Neural cell (in vitro differentiated cells): ENCODE measurements around the gene LDLRAD3. TPM values are rescaled to one million over a fixed set of nuclear protein-coding genes. Genes with fewer than 3 reads are reported as not detected.

Experiments used
- H2AFZ ChIP-seq: fragments of 200-600, 300-800 bp; sonication (generic), shearing (Covaris generic); 2 replicates; pipeline ENCODE4 v1.6.0; 2014; ENCODE audit warnings: low read depth, mild to moderate bottlenecking, antibody characterized with exemption, low read length, moderate library complexity
- H3F3A ChIP-seq: fragments of 200-600 bp; shearing (Covaris generic); 2 replicates; pipeline ENCODE4 v1.6.1; 2016; ENCODE audit warnings: mild to moderate bottlenecking, moderate library complexity, mixed read lengths, antibody characterized with exemption, low read length; ENCODE audit not compliant: insufficient read depth, poor library complexity, severe bottlenecking
- H3K27ac ChIP-seq: fragments of 200-600, 300-800 bp; sonication (generic), shearing (Covaris generic); 2 replicates; pipeline ENCODE4 v1.5.1; 2014; ENCODE audit warnings: mild to moderate bottlenecking, low read length, moderate library complexity
- H3K27me3 ChIP-seq: fragments of 300-800, 200-600 bp; sonication (generic), shearing (Covaris generic); 2 replicates; pipeline ENCODE4 v1.6.0; 2014; ENCODE audit warnings: mild to moderate bottlenecking, low read depth, low read length, moderate library complexity; ENCODE audit not compliant: insufficient read depth
- H3K36me3 ChIP-seq: fragments of 300-800, 200-600 bp; sonication (generic), shearing (Covaris generic); 2 replicates; pipeline ENCODE4 v1.5.1; 2014; ENCODE audit warnings: mild to moderate bottlenecking, antibody characterized with exemption, low read length, moderate library complexity; ENCODE audit not compliant: insufficient read depth
- H3K4me2 ChIP-seq: fragments of 300-800, 200-600 bp; sonication (generic), shearing (Covaris generic); 2 replicates; pipeline ENCODE4 v1.6.0; 2014; ENCODE audit warnings: mild to moderate bottlenecking, low read length
- H3K4me3 ChIP-seq: fragments of 300-800, 200-600 bp; sonication (generic), shearing (Covaris generic); 2 replicates; pipeline ENCODE4 v1.5.1; 2014; ENCODE audit warnings: mild to moderate bottlenecking, low read length, moderate library complexity
- H3K79me2 ChIP-seq: fragments of 200-600 bp; shearing (Covaris generic); replicated peaks from 2 replicates; pipeline ENCODE4 v1.6.0; 2014; ENCODE audit warnings: mild to moderate bottlenecking, low read length, moderate library complexity; ENCODE audit not compliant: insufficient read depth
- H3K9ac ChIP-seq: fragments of 300-800, 200-600 bp; sonication (generic), shearing (Covaris generic); 2 replicates; pipeline ENCODE4 v1.6.1; 2016; ENCODE audit warnings: mild to moderate bottlenecking, low read length, mixed read lengths
- H3K9me2 ChIP-seq: fragments of 200-600 bp; shearing (Covaris generic); 2 replicates; pipeline ENCODE4 v1.6.1; 2016; ENCODE audit warnings: mild to moderate bottlenecking, low read length, mixed read lengths; ENCODE audit not compliant: insufficient read depth
- H3K9me3 ChIP-seq: fragments of 200-600, 300-800 bp; sonication (generic), shearing (Covaris generic); 2 replicates; pipeline ENCODE4 v1.6.1; 2016; ENCODE audit warnings: mild to moderate bottlenecking, mixed run types, low read length, moderate library complexity, mixed read lengths
- H4K20me1 ChIP-seq: fragments of 200-600 bp; shearing (Covaris generic); 2 replicates; pipeline ENCODE4 v1.6.1; 2016; ENCODE audit warnings: mild to moderate bottlenecking, mixed run types; ENCODE audit not compliant: insufficient read depth
- CTCF ChIP-seq: fragments of 450-650 bp; IDR thresholded peaks from 2 replicates; pipeline ENCODE4 v1.5.1; 2014; ENCODE audit warnings: antibody characterized with exemption, mild to moderate bottlenecking, moderate library complexity; ENCODE audit not compliant: poor library complexity, severe bottlenecking
- EP300 ChIP-seq: fragments of 450-650 bp; conservative IDR thresholded peaks from 2 replicates; pipeline ENCODE4 v1.6.1; 2014; ENCODE audit warnings: antibody characterized with exemption, mild to moderate bottlenecking, moderate library complexity; ENCODE audit not compliant: poor library complexity, severe bottlenecking
- EZH2 ChIP-seq: fragments of 200-600, 300-800 bp; shearing (Covaris generic), sonication (generic); IDR thresholded peaks from 2 replicates; pipeline ENCODE4 v1.6.1; 2014; ENCODE audit warnings: antibody characterized with exemption, low read length, borderline replicate concordance, mild to moderate bottlenecking; ENCODE audit not compliant: insufficient read depth, poor library complexity, severe bottlenecking
- MXI1 ChIP-seq: fragments of 450-650 bp; conservative IDR thresholded peaks from 2 replicates; pipeline ENCODE4 v1.6.1; 2014; ENCODE audit warnings: antibody characterized with exemption, mild to moderate bottlenecking; ENCODE audit not compliant: poor library complexity, severe bottlenecking
- POLR2AphosphoS5 ChIP-seq: IDR thresholded peaks from 2 replicates; pipeline ENCODE4 v1.6.1; 2012
- RAD21 ChIP-seq: fragments of 450-650 bp; conservative IDR thresholded peaks from 2 replicates; pipeline ENCODE4 v1.6.1; 2014; ENCODE audit warnings: antibody characterized with exemption, mild to moderate bottlenecking, moderate library complexity
- REST ChIP-seq: IDR thresholded peaks from 2 replicates; pipeline ENCODE4 v1.6.1; 2012; ENCODE audit warnings: borderline replicate concordance
- SMC3 ChIP-seq: fragments of 450-650 bp; conservative IDR thresholded peaks from 2 replicates; pipeline ENCODE4 v1.6.1; 2014; ENCODE audit warnings: antibody characterized with exemption, mild to moderate bottlenecking, moderate library complexity; ENCODE audit not compliant: poor library complexity
- TAF1 ChIP-seq: IDR thresholded peaks from 2 replicates; pipeline ENCODE4 v1.6.1; 2012; ENCODE audit warnings: low read depth
- polyA plus RNA-seq: library from polyadenylated mRNA; depleted of rRNA; stranded (reverse); fragments of >200 nt; gene quantifications from 2 replicates; pipeline ENCODE4 v1.2.3, GENCODE V29; 2014

The LDLRAD3 gene
- polyA plus RNA-seq, 1 donor from 2014 or later = 3.5 TPM

GRCh38 chr11:35932681-35933319 is 11.1 kb upstream of the LDLRAD3 start:
- no peak overlapping the region for H3K4me2 ChIP-seq
- H3F3A ChIP-seq = no peaks in the 10 kb centered on the region
- no peaks in the 10 kb centered on the region for H3K9me2 ChIP-seq

GRCh38 chr11:35933320-35933871 is 10.5 kb upstream of the LDLRAD3 start:
- H3K27me3 ChIP-seq = no peaks in the 10 kb centered on the region
- no peaks in the 10 kb centered on the region for H3K79me2 ChIP-seq
- H3K9me3 ChIP-seq = no peaks in the 10 kb centered on the region
- no peaks in the 10 kb centered on the region for H3F3A ChIP-seq
- H3K4me3 ChIP-seq = no peak overlapping the region
- H3K9ac ChIP-seq = no peak overlapping the region
- no peak overlapping the region for H3K4me2 ChIP-seq
- H2AFZ ChIP-seq = no peak overlapping the region
- no peaks in the 10 kb centered on the region for H3K36me3 ChIP-seq
- no peaks in the 10 kb centered on the region for H4K20me1 ChIP-seq
- no peak overlapping the region for H3K27ac ChIP-seq
- no peaks in the 10 kb centered on the region for H3K9me2 ChIP-seq
- TF ChIP-seq SMC3 = no peak
- TF ChIP-seq RAD21 = no peak
- TF ChIP-seq EP300 = no peak
- TF ChIP-seq REST = no peak
- no peak for TF ChIP-seq CTCF

More at GRCh38 chr11:35932681-35933319, 11.1 kb upstream of the LDLRAD3 start:
- Histone ChIP-seq H3K9me3 (no peaks in the 10 kb centered on the region), H3K27ac (no peak overlapping the region), H3K27me3 (no peaks in the 10 kb centered on the region), H2AFZ (no peak overlapping the region), H3K9ac (no peak overlapping the region), H3K36me3 (no peaks in the 10 kb centered on the region), H4K20me1 (no peaks in the 10 kb centered on the region), H3K4me3 (no peak overlapping the region), H3K79me2 (no peaks in the 10 kb centered on the region)
- TF ChIP-seq MXI1 = no peak
- no peak for TF ChIP-seq EP300
- no peak for TF ChIP-seq TAF1
- TF ChIP-seq CTCF = no peak
- TF ChIP-seq POLR2AphosphoS5 = no peak
- no peak for TF ChIP-seq REST
- TF ChIP-seq SMC3 = no peak
- TF ChIP-seq EZH2 = no peak
- TF ChIP-seq RAD21 = no peak
